Measurements from ENCODE around the gene FMR1. TPM values are rescaled to one million over a fixed set of nuclear protein-coding genes. Genes with fewer than 3 reads are reported as not detected.

Gene FMR1
- total RNA-seq, 1 experiment from 2014 or later: 44.6 TPM

GRCh38 chrX:147897117-147897516 is 14.6 kb upstream of the FMR1 start:
- Histone ChIP-seq H4K8ac (replicated peaks; ENCODE audit: insufficient read length, low read depth, low read length) (no peak overlapping the region), H3K9ac (ENCODE audit: extremely low read depth, insufficient read length, low read length) (no peak overlapping the region), H4K5ac (ENCODE audit: insufficient read length, low read depth, low read length) (no peak overlapping the region), H2BK20ac (ENCODE audit: low read depth, low read length, poor library complexity, severe bottlenecking) (no peak overlapping the region), H3K4ac (ENCODE audit: low read depth, low read length) (no peak overlapping the region), H3K27ac (ENCODE audit: insufficient read length, low read depth, low read length) (no peak overlapping the region), H3K56ac (ENCODE audit: insufficient read length, low read depth, low read length) (no peak overlapping the region), H3K9me3 (ENCODE audit: control insufficient read depth, low read depth, low read length) (peaks cover 16% of the 10 kb centered on the region), H2BK12ac (ENCODE audit: insufficient read length, low read depth, low read length) (no peak overlapping the region), H4K91ac (ENCODE audit: insufficient read length, low read depth, low read length) (no peak overlapping the region), H3K18ac (ENCODE audit: insufficient read length, low read depth, low read length) (no peak overlapping the region), H2BK5ac (ENCODE audit: insufficient read length, low read length) (no peak overlapping the region), H3K14ac (ENCODE audit: insufficient read depth, low read length) (no peak overlapping the region), H3K79me2 (ENCODE audit: insufficient read depth, low read length) (no peaks in the 10 kb centered on the region), H3K4me2 (ENCODE audit: insufficient read depth, insufficient read length, low read length) (no peak overlapping the region), H3K27me3 (ENCODE audit: insufficient read depth, low read length) (no peaks in the 10 kb centered on the region), H3T11ph (ENCODE audit: low read length) (no peak overlapping the region), H2BK15ac (ENCODE audit: low read depth, low read length) (no peak overlapping the region), H2BK120ac (ENCODE audit: low read depth, low read length, poor library complexity, severe bottlenecking) (no peak overlapping the region), H3K4me1 (ENCODE audit: insufficient read depth, low read length) (no peaks in the 10 kb centered on the region), H2AFZ (ENCODE audit: low read length) (no peak overlapping the region), H3K23me2 (ENCODE audit: insufficient read length, low read depth, low read length, poor library complexity, severe bottlenecking) (no peaks in the 10 kb centered on the region), H3K79me1 (ENCODE audit: insufficient read depth, low read depth, low read length, poor library complexity, severe bottlenecking) (no peaks in the 10 kb centered on the region), H2AK5ac (ENCODE audit: insufficient read length, low read length) (no peak overlapping the region), H3K23ac (ENCODE audit: insufficient read length, low read depth, low read length) (no peak overlapping the region), H4K20me1 (ENCODE audit: control insufficient read depth, insufficient read depth, insufficient read length) (no peaks in the 10 kb centered on the region)
- WGBS (ENCODE audit: extremely low coverage, insufficient read length, low lambda C conversion rate): no CpG with 5 or more reads among the region's 31 CpGs
- peaks cover 7 to 8% of the 10 kb centered on the region in 2 experiments for H3K4me1 Mint-ChIP-seq
- TF ChIP-seq CTCF (conservative IDR thresholded peaks at IDR 0.05): no peak
- no peak for DNase-seq
- H3K9me3 Mint-ChIP-seq: peaks cover 71 to 79% of the 10 kb centered on the region in 2 experiments
- no peak overlapping the region for H3K4me3 Mint-ChIP-seq
- peaks cover 0 to 4% (median 2%) of the 10 kb centered on the region in 3 experiments; a peak in 2 of 7 replicates for H3K36me3 Mint-ChIP-seq (ENCODE audit: insufficient read depth in 1 of 3, low read depth in 3 of 3)
- H3K27me3 Mint-ChIP-seq (ENCODE audit: low read depth): no peaks in the 10 kb centered on the region
- H3K27ac Mint-ChIP-seq: no peak overlapping the region
